ENCODE measurements around the gene EVL.

GRCh38 chr14:100123618-100124017, 58.4 kb downstream of the EVL start:
- TF ChIP-seq POLR2AphosphoS5 (IDR thresholded peaks at IDR 0.05; ENCODE audit: low read depth, low read length) (no peak), POLR2A (IDR thresholded peaks at IDR 0.05; ENCODE audit: low read depth, low read length) (no peak), TAF1 (IDR thresholded peaks at IDR 0.05; ENCODE audit: low read depth, low read length) (no peak), SPI1 (IDR thresholded peaks at IDR 0.05; ENCODE audit: low read depth, low read length) (no peak)

Data from GM12891 (cell line).